SH-SY5Y (cell line): ENCODE results near the gene SLC37A2.

Experiments
- GATA2 ChIP-seq: IDR thresholded peaks from 2 replicates; pipeline ENCODE4 v1.6.1; 2011; ENCODE audit warnings: mild to moderate bottlenecking, low read depth, low read length
- GATA3 ChIP-seq: IDR thresholded peaks from 2 replicates; pipeline ENCODE4 v1.6.1; 2011; ENCODE audit warnings: low read depth, mild to moderate bottlenecking, low read length, moderate library complexity

GRCh38 chr11:125070699-125071254 lies 7.7 kb downstream of the SLC37A2 start:
- TF ChIP-seq GATA3 (no peak), GATA2 (no peak)
